Left ventricle myocardium inferior (tissue), 1 donor: ENCODE data around the gene POU2F3. TPM values are rescaled to one million over a fixed set of nuclear protein-coding genes. Genes with fewer than 3 reads are reported as not detected.

ENCODE experiments used
- DNase-seq: peaks from one replicate; pipeline ENCODE4 v3.0.0-alpha.2; 2020
- H3K27ac ChIP-seq: fragments of 200-600 bp; replicated peaks from 2 replicates; pipeline ENCODE4 v1.8.0; 2021
- H3K27me3 ChIP-seq: fragments of 200-600 bp; 2 replicates; pipeline ENCODE4 v1.8.0; 2021; ENCODE audit warnings: low read depth
- H3K36me3 ChIP-seq: fragments of 200-600 bp; 2 replicates; pipeline ENCODE4 v1.8.0; 2021
- H3K4me1 ChIP-seq: fragments of 200-600 bp; 2 replicates; pipeline ENCODE4 v1.8.0; 2021
- H3K4me3 ChIP-seq: fragments of 200-600 bp; 2 replicates; pipeline ENCODE4 v1.8.0; 2021; ENCODE audit warnings: mild to moderate bottlenecking, moderate library complexity
- H3K9me3 ChIP-seq: fragments of 200-600 bp; replicated peaks from 2 replicates; pipeline ENCODE4 v1.8.0; 2021
- intact Hi-C: fragments of 100-400 bp; cut with micrococcal nuclease; formaldehyde crosslinking; loops from one replicate; pipeline ENCODE4 v1.11.0; 2022
- long read RNA-seq: library from polyadenylated mRNA; unstranded; transcript quantifications from one replicate; pipeline ENCODE4 v2.0.0, GENCODE V29; 2021
- total RNA-seq: library from RNA; stranded (reverse); fragmentation: NEBNext Ultra II Directional; extraction: Animal tissue kit (Norgen Biotek cat#: 25700); gene quantifications from one replicate; pipeline ENCODE4 v1.2.1, GENCODE V29; 2021
- TF ChIP-seq, protein P1 (sequence below): fragments of 200-600 bp; IDR thresholded peaks from 2 replicates; pipeline ENCODE4 v1.8.0; 2021; ENCODE audit warnings: antibody characterized with exemption, mild to moderate bottlenecking, borderline replicate concordance
- donor health status: DM: no; HTN: yes; CAD: no; lungs with severe emphysema.

POU2F3 gene
- not detected for total RNA-seq
- long read RNA-seq, result 0 reads

DNA sequence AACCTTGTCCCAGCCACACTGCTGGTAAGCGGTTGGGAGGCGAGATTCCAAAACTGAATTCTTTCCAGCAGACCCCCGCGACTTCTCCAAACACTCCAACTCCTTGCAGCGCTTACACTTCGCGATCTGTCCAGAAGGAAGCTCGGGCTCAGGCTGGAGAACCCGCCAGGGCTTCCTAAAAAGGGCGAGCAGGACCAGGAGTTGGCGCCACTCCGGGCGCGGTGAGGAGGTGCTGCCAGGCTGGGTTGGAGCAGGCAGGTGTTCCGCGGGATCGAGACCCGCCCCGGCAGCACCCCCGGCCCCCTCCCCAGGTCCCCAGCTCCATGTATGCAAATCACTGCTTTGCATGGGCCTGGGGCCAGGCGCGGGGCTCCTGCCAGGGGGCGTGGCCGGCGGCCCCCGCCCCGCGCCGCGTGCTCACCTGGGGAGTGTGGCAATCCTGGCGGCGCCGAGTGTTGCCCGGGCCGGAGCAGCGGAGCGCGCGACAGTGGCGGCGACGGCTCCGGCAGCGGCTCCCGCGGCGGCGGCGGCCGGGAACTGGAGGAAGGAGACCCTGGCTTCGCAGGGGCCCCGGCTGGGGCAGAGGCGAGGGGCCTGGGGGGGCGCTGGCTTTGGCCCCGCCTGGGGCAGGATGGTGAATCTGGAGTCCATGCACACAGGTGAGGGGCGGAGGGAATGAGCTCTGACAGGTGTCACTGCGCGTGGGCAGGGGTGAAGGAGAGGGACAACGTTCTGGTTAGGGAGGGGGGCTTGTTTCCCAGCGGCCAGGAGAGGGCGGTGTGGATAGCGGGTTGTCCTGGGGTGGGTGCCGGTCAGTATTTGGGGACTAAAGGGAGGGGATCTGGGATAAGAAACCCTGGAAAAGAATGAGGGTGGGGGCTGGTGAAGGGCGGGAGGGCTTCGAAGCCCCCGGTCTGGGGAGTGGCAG is at the start of gene POU2F3:
Gene POU2F3, plus strand, starts transcription at position 428 of the 928 bp plus-strand sequence. Its CDS starts 204 bp downstream, at position 632.
- Histone ChIP-seq H3K36me3 (no peaks in the 10 kb centered on the region), H3K4me1 (peaks cover 9% of the 10 kb centered on the region), H3K9me3 (no peaks in the 10 kb centered on the region), H3K4me3 (peak within 1 kb of the TSS; percentile 36), H3K27me3 (peaks cover 72% of the 10 kb centered on the region), H3K27ac (no peak within 1 kb of the TSS)
- intact Hi-C loops, result no loop called here
- no peak for DNase-seq
- TF ChIP-seq, protein P1, sequence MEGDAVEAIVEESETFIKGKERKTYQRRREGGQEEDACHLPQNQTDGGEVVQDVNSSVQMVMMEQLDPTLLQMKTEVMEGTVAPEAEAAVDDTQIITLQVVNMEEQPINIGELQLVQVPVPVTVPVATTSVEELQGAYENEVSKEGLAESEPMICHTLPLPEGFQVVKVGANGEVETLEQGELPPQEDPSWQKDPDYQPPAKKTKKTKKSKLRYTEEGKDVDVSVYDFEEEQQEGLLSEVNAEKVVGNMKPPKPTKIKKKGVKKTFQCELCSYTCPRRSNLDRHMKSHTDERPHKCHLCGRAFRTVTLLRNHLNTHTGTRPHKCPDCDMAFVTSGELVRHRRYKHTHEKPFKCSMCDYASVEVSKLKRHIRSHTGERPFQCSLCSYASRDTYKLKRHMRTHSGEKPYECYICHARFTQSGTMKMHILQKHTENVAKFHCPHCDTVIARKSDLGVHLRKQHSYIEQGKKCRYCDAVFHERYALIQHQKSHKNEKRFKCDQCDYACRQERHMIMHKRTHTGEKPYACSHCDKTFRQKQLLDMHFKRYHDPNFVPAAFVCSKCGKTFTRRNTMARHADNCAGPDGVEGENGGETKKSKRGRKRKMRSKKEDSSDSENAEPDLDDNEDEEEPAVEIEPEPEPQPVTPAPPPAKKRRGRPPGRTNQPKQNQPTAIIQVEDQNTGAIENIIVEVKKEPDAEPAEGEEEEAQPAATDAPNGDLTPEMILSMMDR, result no peak

DNA sequence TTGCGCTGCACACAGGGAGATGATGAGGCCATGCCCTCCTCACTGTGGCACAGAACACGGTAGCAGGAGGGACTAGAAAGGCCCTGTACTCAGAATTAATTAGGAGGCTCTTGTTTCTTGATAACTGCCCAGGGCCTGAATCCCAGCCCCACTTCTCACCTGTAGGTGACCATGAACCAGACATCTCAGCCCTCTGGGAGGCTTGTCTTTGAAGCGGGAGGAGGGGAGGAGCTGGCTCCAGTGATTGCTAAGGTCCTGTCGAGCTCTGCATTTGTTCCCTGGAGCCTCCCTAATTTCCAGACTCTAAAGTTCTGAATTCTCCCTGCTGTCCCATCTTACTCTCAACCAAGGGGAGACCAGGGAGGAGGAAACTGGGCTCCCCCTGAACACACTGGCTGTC is 48.9 kb upstream of the POU2F3 start:
- Histone ChIP-seq H3K36me3 (no peaks in the 10 kb centered on the region), H3K4me1 (peaks cover 25% of the 10 kb centered on the region), H3K4me3 (no peak overlapping the region), H3K27ac (no peak overlapping the region), H3K27me3 (peaks cover 39% of the 10 kb centered on the region), H3K9me3 (no peaks in the 10 kb centered on the region)
- intact Hi-C loops, result no loop called here
- TF ChIP-seq, protein P1, result no peak
- DNase-seq, result no peak

DNA sequence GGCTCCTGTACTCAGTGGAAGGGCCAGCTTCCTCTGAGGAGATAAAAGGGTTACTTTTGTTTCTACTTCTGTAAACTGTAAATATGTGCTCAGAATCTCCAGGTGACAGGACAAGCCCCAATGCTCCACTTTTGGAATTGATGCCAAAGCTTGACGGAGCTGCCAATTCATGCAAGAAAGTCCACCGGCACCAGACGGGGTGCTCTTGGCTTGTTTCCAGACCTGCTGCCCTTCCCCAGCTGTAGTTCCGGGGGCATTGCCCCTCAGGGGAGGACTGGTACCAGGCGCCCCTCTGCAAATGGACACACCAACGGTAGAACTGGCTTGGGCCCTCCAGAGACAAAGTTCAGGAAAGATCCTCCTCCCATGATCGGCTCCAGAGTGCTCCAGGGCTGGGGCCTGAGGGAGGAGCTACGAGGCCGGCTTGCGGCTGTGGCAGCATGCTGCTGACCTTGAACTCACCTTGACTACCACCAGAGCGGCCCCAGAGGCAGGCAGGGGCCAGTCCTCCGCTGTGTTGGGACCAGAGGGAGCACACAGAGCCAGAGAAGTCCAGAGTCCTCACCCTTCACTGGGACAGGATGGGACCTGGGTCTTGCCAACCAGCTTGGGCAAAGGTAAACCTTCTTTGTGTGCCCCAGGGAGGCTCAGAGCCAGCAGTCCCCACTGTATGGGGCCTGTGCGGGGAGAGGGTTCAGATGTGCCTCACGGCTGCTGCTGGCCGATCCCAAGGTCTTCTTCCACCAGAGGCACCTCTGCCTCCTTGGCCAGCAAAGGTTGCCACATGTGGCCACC is 46.9 kb upstream of the POU2F3 start:
- no peak overlapping the region for H3K4me3 ChIP-seq
- no peaks in the 10 kb centered on the region for H3K9me3 ChIP-seq
- TF ChIP-seq, protein P1, result no peak
- intact Hi-C loops, result no loop called here
- DNase-seq, result no peak
- H3K27ac ChIP-seq, result no peak overlapping the region
- H3K4me1 ChIP-seq, result peaks cover 11% of the 10 kb centered on the region
- peaks cover 37% of the 10 kb centered on the region for H3K27me3 ChIP-seq
- H3K36me3 ChIP-seq, result no peaks in the 10 kb centered on the region

DNA sequence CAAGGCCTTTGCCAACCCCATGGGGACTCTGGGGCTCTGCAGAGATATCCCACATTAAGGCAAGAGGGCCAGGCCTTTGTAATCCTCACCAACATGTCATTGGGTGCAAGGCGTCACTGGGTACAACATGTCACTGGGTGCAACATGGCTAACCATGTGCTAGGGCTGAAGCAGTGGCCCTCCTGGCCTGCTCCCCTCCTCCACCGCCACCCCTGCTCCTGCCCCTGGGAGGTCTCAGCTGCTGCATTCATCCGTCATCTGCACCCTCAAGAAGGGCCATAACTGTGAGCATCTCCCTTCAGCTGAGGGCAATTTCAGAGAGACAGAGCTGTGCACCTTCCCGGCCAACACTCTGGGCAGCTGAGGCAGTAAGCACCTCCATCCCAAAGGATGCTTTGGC is 45.8 kb upstream of the POU2F3 start:
- Histone ChIP-seq H3K4me3 (no peak overlapping the region), H3K27me3 (peaks cover 37% of the 10 kb centered on the region), H3K27ac (no peak overlapping the region), H3K36me3 (no peaks in the 10 kb centered on the region), H3K4me1 (peaks cover 9% of the 10 kb centered on the region), H3K9me3 (no peaks in the 10 kb centered on the region)
- DNase-seq, result no peak
- intact Hi-C loops, result no loop called here
- TF ChIP-seq, protein P1, result no peak

DNA sequence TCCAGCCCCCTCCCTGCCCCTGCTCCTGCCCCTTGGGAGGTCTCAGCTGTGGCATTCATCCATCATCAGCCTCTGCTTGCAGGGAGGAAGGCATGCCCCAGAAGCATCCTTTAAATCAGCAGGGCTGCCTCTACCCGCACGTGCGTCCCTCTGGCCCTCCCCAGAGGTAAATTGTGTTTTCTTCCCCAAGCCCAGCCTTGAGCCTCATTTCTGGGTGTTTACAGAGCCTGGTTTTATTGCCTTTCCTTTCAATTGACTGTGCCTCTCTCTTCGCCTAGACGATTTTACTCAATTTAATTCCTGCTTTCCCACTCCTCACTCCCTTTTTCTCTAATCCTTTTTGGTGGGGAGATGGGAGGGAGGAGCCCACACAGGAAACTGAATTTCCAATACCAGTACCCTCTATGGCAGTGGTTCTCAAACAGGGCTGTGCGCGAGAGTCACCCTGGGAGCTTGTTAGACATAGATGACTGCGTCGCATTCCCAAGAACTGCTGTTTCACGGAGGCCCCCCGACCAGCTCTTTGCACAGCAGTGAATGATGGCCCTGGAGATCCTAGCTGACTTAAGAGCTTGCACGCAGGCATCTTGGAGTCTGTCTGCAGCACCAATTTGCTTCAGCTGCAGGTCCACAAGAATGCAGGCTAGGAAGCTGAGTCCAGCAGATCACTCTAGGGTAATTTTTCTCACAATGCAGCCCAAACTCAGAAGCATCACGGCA is 44.2 kb upstream of the POU2F3 start:
- no peak overlapping the region for H3K27ac ChIP-seq
- intact Hi-C loops, result no loop called here
- no peak for DNase-seq
- peaks cover 9% of the 10 kb centered on the region for H3K4me1 ChIP-seq
- no peak overlapping the region for H3K4me3 ChIP-seq
- H3K36me3 ChIP-seq, result no peaks in the 10 kb centered on the region
- TF ChIP-seq, protein P1, result no peak
- H3K27me3 ChIP-seq, result peaks cover 28% of the 10 kb centered on the region
- H3K9me3 ChIP-seq, result no peaks in the 10 kb centered on the region
